Esophagus muscularis mucosa (tissue), 4 donors: ENCODE measurements around the gene NLRP11.

ENCODE experiments used
- CTCF ChIP-seq, 3 experiments: fragments of 200-600 bp in 2 of 3; fragments of 450-650 bp in 1 of 3; sonication (generic) in 2 of 3; IDR thresholded peaks; one replicate each; pipeline ENCODE4 v1.5.1; 2017 to 2019; ENCODE audit warnings: antibody characterized with exemption in 3 of 3, mild to moderate bottlenecking in 2 of 3, moderate library complexity in 1 of 3
- EP300 ChIP-seq: sonication (generic); formaldehyde crosslinking; IDR thresholded peaks from one replicate; pipeline ENCODE4 v1.6.1; 2017; ENCODE audit warnings: antibody characterized with exemption
- POLR2A ChIP-seq: fragments of 450-650 bp; IDR thresholded peaks from one replicate; pipeline ENCODE4 v1.6.1; 2017; ENCODE audit warnings: antibody characterized with exemption, moderate library complexity, mild to moderate bottlenecking, low read depth

GRCh38 chr19:55858969-55859368 is 27.2 kb upstream of the NLRP11 start:
- TF ChIP-seq POLR2A (no peak), EP300 (no peak), CTCF (IDR thresholded peaks at IDR 0.05) (no peak)
